ENCODE data around the gene CLCN3. TPM values are rescaled to one million over a fixed set of nuclear protein-coding genes. Genes with fewer than 3 reads are reported as not detected.

Gene CLCN3
- total and polyA plus RNA-seq, 10 of the 15 experiments (the other 5 are each of a cell fraction or from before 2014, with no cell fraction given): 4.0 to 22.8 (median 11.8) TPM

DNA sequence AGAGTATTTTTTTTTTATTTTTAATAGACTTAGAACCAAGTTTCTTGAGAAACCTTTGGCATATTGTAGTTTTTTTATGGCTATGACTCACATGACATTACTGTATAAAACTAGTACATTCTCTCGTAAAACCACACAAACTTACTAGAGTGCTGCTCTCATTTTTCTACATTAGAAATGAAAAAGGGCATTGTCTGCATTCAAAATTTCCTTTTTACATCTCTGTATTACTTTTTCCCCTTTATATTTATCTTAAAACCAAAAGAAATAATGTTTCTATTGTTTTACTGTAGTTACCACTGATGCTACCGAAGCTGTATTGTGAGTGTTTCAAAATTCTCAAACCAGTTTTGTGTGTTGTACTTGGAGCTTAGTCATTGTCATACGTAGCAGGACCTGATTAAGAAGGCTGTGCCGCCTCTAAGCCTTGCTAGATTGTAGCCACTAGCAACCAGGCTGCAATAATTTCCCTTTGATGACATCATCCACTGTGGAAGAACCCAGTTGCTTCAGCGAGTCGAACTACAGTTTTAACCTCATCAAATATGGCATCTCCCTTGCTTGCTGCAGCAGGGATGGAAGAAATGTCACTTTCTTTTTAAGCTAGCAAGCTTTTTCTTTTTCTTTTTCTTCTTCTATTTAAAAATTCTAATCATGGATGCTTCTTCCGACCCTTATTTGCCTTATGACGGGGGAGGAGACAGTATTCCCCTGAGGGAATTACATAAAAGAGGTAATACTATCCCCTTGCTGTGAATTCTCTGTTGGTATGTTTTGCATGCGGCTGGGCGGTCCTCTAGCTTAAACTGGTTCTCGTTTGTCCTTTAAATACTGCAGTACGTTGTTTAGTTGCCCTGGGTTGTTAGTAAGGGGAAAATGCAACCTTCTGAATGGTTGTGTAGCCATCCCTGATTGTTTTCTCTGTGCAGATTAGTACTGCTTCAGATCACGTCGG, 39.6 kb downstream of the CLCN3 start:
- TSS peak; percentile 85 for BruUV-seq (replicated peaks)
- 0 out of 2 replicates have a peak, but pooled peaks have one; percentile 36 for TF ChIP-seq POLR2A (IDR thresholded peaks at IDR 0.05; ENCODE audit: low read depth, low read length)
- no peak for TF ChIP-seq MEF2A (IDR thresholded peaks at IDR 0.05; ENCODE audit: insufficient read depth, low read depth, low read length)
- peak; percentile 62; the same call in 1 of the 2 replicates for TF ChIP-seq HDGF (IDR thresholded peaks at IDR 0.05)
- TF ChIP-seq YY1 (IDR thresholded peaks at IDR 0.05; ENCODE audit: low read depth, low read length): peak; percentile 85
- peak; percentile 89 for TF ChIP-seq MEF2B (IDR thresholded peaks at IDR 0.05; ENCODE audit: partially characterized antibody, poor library complexity, severe bottlenecking)
- TF ChIP-seq, protein P1, sequence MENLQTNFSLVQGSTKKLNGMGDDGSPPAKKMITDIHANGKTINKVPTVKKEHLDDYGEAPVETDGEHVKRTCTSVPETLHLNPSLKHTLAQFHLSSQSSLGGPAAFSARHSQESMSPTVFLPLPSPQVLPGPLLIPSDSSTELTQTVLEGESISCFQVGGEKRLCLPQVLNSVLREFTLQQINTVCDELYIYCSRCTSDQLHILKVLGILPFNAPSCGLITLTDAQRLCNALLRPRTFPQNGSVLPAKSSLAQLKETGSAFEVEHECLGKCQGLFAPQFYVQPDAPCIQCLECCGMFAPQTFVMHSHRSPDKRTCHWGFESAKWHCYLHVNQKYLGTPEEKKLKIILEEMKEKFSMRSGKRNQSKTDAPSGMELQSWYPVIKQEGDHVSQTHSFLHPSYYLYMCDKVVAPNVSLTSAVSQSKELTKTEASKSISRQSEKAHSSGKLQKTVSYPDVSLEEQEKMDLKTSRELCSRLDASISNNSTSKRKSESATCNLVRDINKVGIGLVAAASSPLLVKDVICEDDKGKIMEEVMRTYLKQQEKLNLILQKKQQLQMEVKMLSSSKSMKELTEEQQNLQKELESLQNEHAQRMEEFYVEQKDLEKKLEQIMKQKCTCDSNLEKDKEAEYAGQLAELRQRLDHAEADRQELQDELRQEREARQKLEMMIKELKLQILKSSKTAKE (IDR thresholded peaks at IDR 0.05; ENCODE audit: low read depth, poor library complexity, severe bottlenecking): no peak
- 0 out of 2 replicates have a peak, but pooled peaks have one; percentile 64 for TF ChIP-seq TCF7 (IDR thresholded peaks at IDR 0.05; ENCODE audit: borderline replicate concordance)
- TF ChIP-seq YBX1 (IDR thresholded peaks at IDR 0.05): no peak
- TF ChIP-seq SMAD5 (IDR thresholded peaks at IDR 0.05; ENCODE audit: low read depth): 0 out of 2 replicates have a peak, but pooled peaks have one; percentile 35
- TF ChIP-seq SIX5 (IDR thresholded peaks at IDR 0.05; ENCODE audit: low read depth, low read length, severe bottlenecking): peak; percentile 9
- peak; percentile 54 for TF ChIP-seq POLR2AphosphoS5 (IDR thresholded peaks at IDR 0.05; ENCODE audit: low read length)
- peak; percentile 34 for TF ChIP-seq SMAD1 (IDR thresholded peaks at IDR 0.05; ENCODE audit: low read depth, partially characterized antibody)
- TF ChIP-seq, protein P2, sequence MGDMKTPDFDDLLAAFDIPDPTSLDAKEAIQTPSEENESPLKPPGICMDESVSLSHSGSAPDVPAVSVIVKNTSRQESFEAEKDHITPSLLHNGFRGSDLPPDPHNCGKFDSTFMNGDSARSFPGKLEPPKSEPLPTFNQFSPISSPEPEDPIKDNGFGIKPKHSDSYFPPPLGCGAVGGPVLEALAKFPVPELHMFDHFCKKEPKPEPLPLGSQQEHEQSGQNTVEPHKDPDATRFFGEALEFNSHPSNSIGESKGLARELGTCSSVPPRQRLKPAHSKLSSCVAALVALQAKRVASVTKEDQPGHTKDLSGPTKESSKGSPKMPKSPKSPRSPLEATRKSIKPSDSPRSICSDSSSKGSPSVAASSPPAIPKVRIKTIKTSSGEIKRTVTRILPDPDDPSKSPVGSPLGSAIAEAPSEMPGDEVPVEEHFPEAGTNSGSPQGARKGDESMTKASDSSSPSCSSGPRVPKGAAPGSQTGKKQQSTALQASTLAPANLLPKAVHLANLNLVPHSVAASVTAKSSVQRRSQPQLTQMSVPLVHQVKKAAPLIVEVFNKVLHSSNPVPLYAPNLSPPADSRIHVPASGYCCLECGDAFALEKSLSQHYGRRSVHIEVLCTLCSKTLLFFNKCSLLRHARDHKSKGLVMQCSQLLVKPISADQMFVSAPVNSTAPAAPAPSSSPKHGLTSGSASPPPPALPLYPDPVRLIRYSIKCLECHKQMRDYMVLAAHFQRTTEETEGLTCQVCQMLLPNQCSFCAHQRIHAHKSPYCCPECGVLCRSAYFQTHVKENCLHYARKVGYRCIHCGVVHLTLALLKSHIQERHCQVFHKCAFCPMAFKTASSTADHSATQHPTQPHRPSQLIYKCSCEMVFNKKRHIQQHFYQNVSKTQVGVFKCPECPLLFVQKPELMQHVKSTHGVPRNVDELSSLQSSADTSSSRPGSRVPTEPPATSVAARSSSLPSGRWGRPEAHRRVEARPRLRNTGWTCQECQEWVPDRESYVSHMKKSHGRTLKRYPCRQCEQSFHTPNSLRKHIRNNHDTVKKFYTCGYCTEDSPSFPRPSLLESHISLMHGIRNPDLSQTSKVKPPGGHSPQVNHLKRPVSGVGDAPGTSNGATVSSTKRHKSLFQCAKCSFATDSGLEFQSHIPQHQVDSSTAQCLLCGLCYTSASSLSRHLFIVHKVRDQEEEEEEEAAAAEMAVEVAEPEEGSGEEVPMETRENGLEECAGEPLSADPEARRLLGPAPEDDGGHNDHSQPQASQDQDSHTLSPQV (IDR thresholded peaks at IDR 0.05): no peak
- peak; percentile 59 for TF ChIP-seq JUNB (IDR thresholded peaks at IDR 0.05)
- 0 out of 3 replicates have a peak, but pooled peaks have one; percentile 15 for TF ChIP-seq POU2F2 (IDR thresholded peaks at IDR 0.05; ENCODE audit: borderline replicate concordance, low read depth, low read length)

More for the DNA sequence above, 39.6 kb downstream of the CLCN3 start:
- Histone ChIP-seq H2AFZ (ENCODE audit: control insufficient read depth, low read depth, low read length) (peak overlapping the region; percentile 88), H3K36me3 (ENCODE audit: control insufficient read depth in 2 of 2, insufficient read depth in 2 of 2, low read length in 1 of 2) (peaks cover 0 to 6% of the 10 kb centered on the region in 2 experiments; a peak in 2 of 4 replicates), H3K79me2 (ENCODE audit: control insufficient read depth, insufficient read depth, low read length) (peaks cover 32% of the 10 kb centered on the region), H3K4me1 (ENCODE audit: control insufficient read depth, insufficient read depth, low read length) (peaks cover 3% of the 10 kb centered on the region), H3K27me3 (replicated peaks in 1 of 2; ENCODE audit: control insufficient read depth in 2 of 2, insufficient read depth in 2 of 2, low read length in 1 of 2) (no peaks in the 10 kb centered on the region), H4K20me1 (ENCODE audit: control insufficient read depth, insufficient read depth) (no peaks in the 10 kb centered on the region), H3K9ac (ENCODE audit: control insufficient read depth, insufficient read depth, low read length) (peak overlapping the region; percentile 74), H3K9me3 (replicated peaks; ENCODE audit: control insufficient read depth, insufficient read depth, low read length) (no peaks in the 10 kb centered on the region), H3K4me3 (peak overlapping the region; percentile 56), H3K27ac (ENCODE audit: control insufficient read depth, insufficient read depth) (peak overlapping the region; percentile 78), H3K4me2 (ENCODE audit: control insufficient read depth, insufficient read depth) (peak overlapping the region; percentile 92)
- RAD21 ChIA-PET (ENCODE audit: unreplicated experiment): interaction anchor here (1.1 to 4.9 kb wide), 8 partner anchors 15 to 68 kb away, joined by 3 to 35 read pairs (median 6); partner anchors contain the start of genes CLCN3 and NEK1
- POLR2A ChIA-PET: interaction anchor here (0.6 to 4.0 kb wide), 12 partner anchors 9 to 98 kb away, joined by 3 to 26 read pairs (median 6); partner anchors contain the start of genes CLCN3, HPF1 and NEK1
- intact Hi-C loops (cut with micrococcal nuclease; ENCODE audit: unreplicated experiment): loop anchor here (2.0 kb wide), 1 partner anchor 39 kb away; the partner anchor contains the start of gene CLCN3
- DNase-seq (ENCODE audit: low read depth, low spot score) (peak; percentile 74), FAIRE-seq (peak; percentile 97), ATAC-seq (peak; percentile 98)
- SMC1A ChIA-PET (ENCODE audit: uncharacterized antibody, unreplicated experiment): interaction anchor here (0.8 to 4.3 kb wide), 21 partner anchors 8 to 144 kb away, joined by 3 to 29 read pairs (median 5); partner anchors contain the start of genes CLCN3 and NEK1
- WGBS (ENCODE audit: insufficient coverage, insufficient replicate concordance, low lambda C conversion rate, missing lambda C conversion rate): under 1% methylated on average over 14 of the region's 14 CpGs
- in situ Hi-C loops (cut with MboI): no loop called here
- CTCF ChIA-PET: interaction anchor here (0.7 to 4.6 kb wide), 12 partner anchors 9 to 47 kb away, joined by 3 to 37 read pairs (median 4); partner anchors contain the start of genes CLCN3 and NEK1
